HepG2 (cell line): Measurements from ENCODE around the gene ANO4. TPM values are rescaled to one million over a fixed set of nuclear protein-coding genes. Genes with fewer than 3 reads are reported as not detected.

Experiments
- ATAC-seq: fragments of 200-7000 bp; cut with Tn5 transposase; 3 replicates; pipeline ENCODE4 v1.9.1; 2020; ENCODE audit warnings: mild to moderate bottlenecking, moderate library complexity
- BruUV-seq: library from RNA; stranded (reverse); fragments of 400-500 nt; replicated peaks from 2 replicates; lab custom pipeline; 2021; lab: Mats Ljungman, UMichigan
- CTCF ChIA-PET: fragments of 300-600 bp; formaldehyde crosslinking; extraction: SDS; loops from one replicate; lab custom pipeline; 2021; ENCODE audit warnings: low total read pairs, inconsistent platforms, low intra/inter-chr PET ratio; lab: Yijun Ruan, JAX
- POLR2A ChIA-PET: fragments of 350-600 bp; sonication (Branson Sonifier 250); formaldehyde crosslinking; loops from one replicate; lab custom pipeline; 2020; ENCODE audit warnings: antibody characterized with exemption, inconsistent platforms; lab: Yijun Ruan, JAX
- DNase-seq: peaks from one replicate; pipeline ENCODE4 v3.0.0-alpha.2; 2015; ENCODE audit warnings: low spot score
- FAIRE-seq: peaks from 3 replicates; lab custom pipeline; 2011; peaks lifted over from hg19 to GRCh38; lab: Jason Lieb, UNC
- H2AFZ ChIP-seq: one replicate; pipeline ENCODE4 v1.6.1; 2011; ENCODE audit warnings: low read length, inconsistent platforms
- H3K27ac ChIP-seq: fragments of 300-600 bp; 3 replicates; pipeline ENCODE4 v1.8.0; 2011; ENCODE audit warnings: mixed run types, mild to moderate bottlenecking, mixed read lengths, low read length, inconsistent platforms; ENCODE audit not compliant: insufficient read depth; ENCODE audit errors: extremely low read length
- H3K27me3 ChIP-seq, 2 experiments: fragments of 200-600 bp in 1 of 2; 2 replicates in 1 of 2; 3 replicates in 1 of 2; pipeline versions ENCODE4 v1.6.0 to v1.8.0; 2011; ENCODE audit warnings: low read length in 2 of 2, mild to moderate bottlenecking in 2 of 2, moderate library complexity in 2 of 2, inconsistent platforms in 1 of 2; ENCODE audit not compliant: insufficient read depth in 2 of 2, control insufficient read depth in 1 of 2
- H3K36me3 ChIP-seq, 2 experiments: fragments of 200-600 bp in 1 of 2; replicated peaks in 1 of 2; 2 replicates in 1 of 2; 3 replicates in 1 of 2; pipeline versions ENCODE4 v1.5.1 to v1.8.0; 2011; ENCODE audit warnings: low read length in 2 of 2, inconsistent platforms in 1 of 2; ENCODE audit not compliant: insufficient read depth in 2 of 2, control insufficient read depth in 1 of 2
- H3K4me1 ChIP-seq: 2 replicates; pipeline ENCODE4 v1.5.1; 2012; ENCODE audit warnings: low read length, inconsistent platforms; ENCODE audit not compliant: insufficient read depth
- H3K4me2 ChIP-seq: 2 replicates; pipeline ENCODE4 v1.6.0; 2011; ENCODE audit warnings: low read depth, low read length, inconsistent platforms
- H3K4me3 ChIP-seq, 3 experiments: fragments of 200-600 bp in 1 of 3; sonication (generic), shearing (Covaris generic) in 1 of 3; replicated peaks in 1 of 3; 2 replicates each; pipeline ENCODE4 v1.5.1; 2011 to 2016; ENCODE audit warnings: low read length in 3 of 3, inconsistent platforms in 2 of 3, low read depth in 2 of 3, mild to moderate bottlenecking in 2 of 3, control low read depth in 1 of 3, mixed read lengths in 1 of 3; ENCODE audit not compliant: insufficient read depth in 1 of 3
- H3K79me2 ChIP-seq: one replicate; pipeline ENCODE4 v1.6.1; 2011; ENCODE audit warnings: low read length, inconsistent platforms; ENCODE audit not compliant: insufficient read depth
- H3K9ac ChIP-seq: 2 replicates; pipeline ENCODE4 v1.6.0; 2011; ENCODE audit warnings: mild to moderate bottlenecking, low read depth, low read length, inconsistent platforms; ENCODE audit not compliant: insufficient read depth
- H3K9me3 ChIP-seq: 2 replicates; pipeline ENCODE4 v1.5.1; 2012; ENCODE audit warnings: mild to moderate bottlenecking, low read length
- H4K20me1 ChIP-seq: 2 replicates; pipeline ENCODE4 v1.6.0; 2011; ENCODE audit warnings: inconsistent platforms, mild to moderate bottlenecking, low read length, moderate library complexity; ENCODE audit not compliant: insufficient read depth
- ATF7 ChIP-seq, 2 experiments: fragments of 450-650 bp in 1 of 2; sonication (generic) in 1 of 2; formaldehyde crosslinking in 1 of 2; IDR thresholded peaks; 2 replicates each; pipeline versions ENCODE4 v1.4.0 to v1.6.1; 2016 to 2020; ENCODE audit warnings: antibody characterized with exemption in 1 of 2, mild to moderate bottlenecking in 1 of 2, missing genetic modification reagents in 1 of 2
- ESRRA ChIP-seq: sonication (generic); formaldehyde crosslinking; IDR thresholded peaks from 2 replicates; pipeline ENCODE4 v1.5.1; 2020; ENCODE audit warnings: mild to moderate bottlenecking, low read depth, missing genetic modification reagents
- HNRNPUL1 ChIP-seq: fragments of 200-400 bp; formaldehyde crosslinking; IDR thresholded peaks from 2 replicates; pipeline ENCODE4 v1.6.1; 2017; ENCODE audit warnings: low read depth, mild to moderate bottlenecking, low read length, moderate library complexity
- MAFF ChIP-seq: IDR thresholded peaks from 2 replicates; pipeline ENCODE4 v1.6.1; 2011; ENCODE audit warnings: low read depth, low read length, improper control_type of control experiment
- MAFK ChIP-seq, 2 experiments: IDR thresholded peaks in 1 of 2; conservative IDR thresholded peaks in 1 of 2; 2 replicates each; pipeline ENCODE4 v1.6.1; 2011; ENCODE audit warnings: improper control_type of control experiment in 2 of 2, low read length in 2 of 2
- MTERF4 ChIP-seq: sonication (generic); formaldehyde crosslinking; IDR thresholded peaks from 2 replicates; pipeline ENCODE4 v1.8.0; 2023; ENCODE audit warnings: mild to moderate bottlenecking, missing genetic modification reagents
- SAP130 ChIP-seq: IDR thresholded peaks from 2 replicates; pipeline ENCODE4 v1.6.1; 2016; ENCODE audit warnings: low read depth
- SNAPC2 ChIP-seq: sonication (generic); formaldehyde crosslinking; IDR thresholded peaks from 2 replicates; pipeline ENCODE4 v1.8.1; 2022; ENCODE audit warnings: mild to moderate bottlenecking, missing genetic modification reagents
- THYN1 ChIP-seq: sonication (generic); formaldehyde crosslinking; IDR thresholded peaks from 2 replicates; pipeline ENCODE4 v1.8.1; 2023; ENCODE audit warnings: low read depth, mild to moderate bottlenecking, moderate library complexity, missing genetic modification reagents, borderline replicate concordance
- TRAFD1 ChIP-seq: sonication (generic); formaldehyde crosslinking; IDR thresholded peaks from 2 replicates; pipeline ENCODE4 v1.5.1; 2020; ENCODE audit warnings: missing genetic modification reagents, mild to moderate bottlenecking, borderline replicate concordance
- ZNF256 ChIP-seq: sonication (generic); formaldehyde crosslinking; conservative IDR thresholded peaks from 2 replicates; pipeline ENCODE4 v1.4.0; 2020; ENCODE audit warnings: missing genetic modification reagents
- WGBS: methylation state at CpG from one replicate; pipeline ENCODE4 v1.1.6; 2017; ENCODE audit warnings: low lambda C conversion rate; 5-methylcytosine and 5-hydroxymethylcytosine counted together
- in situ Hi-C: cut with HindIII; loops from 2 replicates; pipeline ENCODE4 v1.10.0; 2017; ENCODE audit warnings: low pct_unique_long_range_greater_than_20kb; ENCODE audit not compliant: extremely low pct_ligation_motif_present
- intact Hi-C: fragments of 100-400 bp; cut with micrococcal nuclease; formaldehyde crosslinking; loops from one replicate; pipeline ENCODE4 v1.10.0; 2022; ENCODE audit not compliant: unreplicated experiment
- polyA plus RNA-seq, 8 experiments: library from polyadenylated mRNA; depleted of rRNA in 3 of 8; stranded (reverse) in 7 of 8; unstranded in 1 of 8; fragments of >200 nt; fragmentation: Illumina TruSeq in 4 of 8; extraction: Trizol in 4 of 8; gene quantifications; 2 replicates each; pipeline versions ENCODE4 v1.2.1 to v1.2.3, GENCODE V29; 2011 to 2016; ENCODE audit warnings: low read depth in 4 of 8, missing spikeins in 1 of 8, mixed read lengths in 1 of 8; ENCODE audit not compliant: insufficient read depth in 1 of 8
- total RNA-seq, 5 experiments: library from RNA; depleted of rRNA; stranded (reverse); fragments of >200 nt; fragmentation: Illumina TruSeq; extraction: Trizol; gene quantifications; 2 replicates each; pipeline ENCODE4 v1.2.3, GENCODE V29; 2016; ENCODE audit warnings: low read depth in 1 of 5
- TF ChIP-seq, protein P1 (sequence below): sonication (generic); IDR thresholded peaks from 2 replicates; pipeline ENCODE4 v1.6.1; 2016; ENCODE audit warnings: low read depth, borderline replicate concordance

Gene ANO4
- total and polyA plus RNA-seq, 2 of the 13 experiments (the other 11 are each of a cell fraction or from before 2014, with no cell fraction given): not detected

DNA sequence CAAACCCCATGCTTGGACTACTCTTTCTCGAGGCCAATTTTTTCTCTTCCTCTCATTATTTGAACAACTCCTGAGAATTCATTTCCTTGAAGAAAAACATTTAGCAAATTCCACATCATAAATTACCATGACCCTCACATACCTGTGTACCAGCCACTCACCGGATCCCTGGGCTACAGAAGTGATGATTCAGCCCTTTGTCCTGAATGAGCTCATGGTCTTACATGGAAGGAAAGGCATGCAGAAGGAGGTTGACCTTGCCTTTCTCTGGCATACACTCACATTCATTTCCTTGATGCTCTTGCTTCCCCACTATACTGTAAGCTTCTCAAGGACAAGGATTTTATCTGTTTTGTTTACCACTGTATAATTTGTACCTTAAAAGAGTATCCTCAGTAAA lies 224.0 kb downstream of the ANO4 start:
- Histone ChIP-seq H3K27ac (no peak overlapping the region), H2AFZ (no peak overlapping the region), H4K20me1 (no peaks in the 10 kb centered on the region), H3K9ac (no peak overlapping the region), H3K4me1 (no peaks in the 10 kb centered on the region), H3K27me3 (peaks cover 0 to 1% of the 10 kb centered on the region in 2 experiments; a peak in 1 of 5 replicates), H3K4me3 (no peak overlapping the region)
- ChIA-PET POLR2A (no interaction called here), CTCF (no interaction called here)
- FAIRE-seq (no peak), DNase-seq (peak; percentile 44)
- in situ Hi-C loops: no loop called here
- no TSS peak for BruUV-seq
- 1% methylated on average over 2 of the region's 2 CpGs for WGBS
- intact Hi-C loops: no loop called here
- TF ChIP-seq, protein P1, sequence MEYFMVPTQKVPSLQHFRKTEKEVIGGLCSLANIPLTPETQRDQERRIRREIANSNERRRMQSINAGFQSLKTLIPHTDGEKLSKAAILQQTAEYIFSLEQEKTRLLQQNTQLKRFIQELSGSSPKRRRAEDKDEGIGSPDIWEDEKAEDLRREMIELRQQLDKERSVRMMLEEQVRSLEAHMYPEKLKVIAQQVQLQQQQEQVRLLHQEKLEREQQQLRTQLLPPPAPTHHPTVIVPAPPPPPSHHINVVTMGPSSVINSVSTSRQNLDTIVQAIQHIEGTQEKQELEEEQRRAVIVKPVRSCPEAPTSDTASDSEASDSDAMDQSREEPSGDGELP: no peak
- TF ChIP-seq SNAPC2 (CRISPR knock-in tag): no peak
- TF ChIP-seq THYN1 (CRISPR knock-in tag): no peak
- no peak for TF ChIP-seq HNRNPUL1
- no peak for TF ChIP-seq TRAFD1 (CRISPR knock-in tag)
- TF ChIP-seq SAP130 (CRISPR knock-in tag): no peak
- peak; percentile 68 for TF ChIP-seq MAFF
- no peak for TF ChIP-seq MTERF4 (CRISPR knock-in tag)
- no peak for TF ChIP-seq ATF7 (IDR thresholded peaks at IDR 0.05)
- TF ChIP-seq ATF7 (CRISPR knock-in tag; IDR thresholded peaks at IDR 0.05): no peak
- no peak for TF ChIP-seq ESRRA
- peak; percentile 63 to 67 for TF ChIP-seq MAFK (conservative IDR thresholded peaks at IDR 0.05 in 1 of 2, IDR thresholded peaks at IDR 0.05 in 1 of 2; ENCODE audit: low read length in 2 of 2)
- TF ChIP-seq ZNF256 (CRISPR knock-in tag): no peak
- TF ChIP-seq, all 625 proteins: peak for 2
- Histone ChIP-seq H3K79me2 (no peaks in the 10 kb centered on the region), H3K36me3 (no peaks in the 10 kb centered on the region), H3K9me3 (no peaks in the 10 kb centered on the region), H3K4me2 (no peak overlapping the region)
- no peak for ATAC-seq
